Nephron progenitor cell (in vitro differentiated cells): Measurements from ENCODE around the gene NTN1.

ENCODE experiments used
- DNase-seq: peaks from one replicate; pipeline ENCODE4 v3.0.0; 2021
- H3K27ac Mint-ChIP-seq: 2 replicates; pipeline ENCODE4 v1.8.0; 2021; ENCODE audit warnings: mild to moderate bottlenecking, moderate library complexity, mixed read lengths
- H3K27me3 Mint-ChIP-seq: 2 replicates; pipeline ENCODE4 v1.8.0; 2021; ENCODE audit warnings: mild to moderate bottlenecking, low read depth, mixed read lengths; ENCODE audit not compliant: poor library complexity
- H3K36me3 Mint-ChIP-seq: 2 replicates; pipeline ENCODE4 v1.8.0; 2021; ENCODE audit warnings: low read depth, mixed read lengths
- H3K4me1 Mint-ChIP-seq: 2 replicates; pipeline ENCODE4 v1.8.0; 2021; ENCODE audit warnings: mixed read lengths
- H3K4me3 Mint-ChIP-seq: 2 replicates; pipeline ENCODE4 v1.8.0; 2021; ENCODE audit warnings: mild to moderate bottlenecking, moderate library complexity, mixed read lengths
- H3K9me3 Mint-ChIP-seq: 2 replicates; pipeline ENCODE4 v1.8.0; 2021; ENCODE audit warnings: mild to moderate bottlenecking, moderate library complexity, mixed read lengths
- CTCF ChIP-seq: fragments of 200-600 bp; sonication (generic); IDR thresholded peaks from 2 replicates; pipeline ENCODE4 v1.5.0; 2021; ENCODE audit warnings: antibody characterized with exemption

Gene NTN1

GRCh38 chr17:9037736-9038135, 16.4 kb downstream of the NTN1 start:
- Mint-ChIP-seq H3K36me3 (peaks cover 83% of the 10 kb centered on the region), H3K9me3 (peaks cover 58% of the 10 kb centered on the region), H3K4me1 (peaks cover 1% of the 10 kb centered on the region), H3K27me3 (peaks cover 8% of the 10 kb centered on the region), H3K4me3 (no peak overlapping the region), H3K27ac (peak overlapping the region; percentile 29)
- no peak for TF ChIP-seq CTCF
- no peak for DNase-seq

DNA sequence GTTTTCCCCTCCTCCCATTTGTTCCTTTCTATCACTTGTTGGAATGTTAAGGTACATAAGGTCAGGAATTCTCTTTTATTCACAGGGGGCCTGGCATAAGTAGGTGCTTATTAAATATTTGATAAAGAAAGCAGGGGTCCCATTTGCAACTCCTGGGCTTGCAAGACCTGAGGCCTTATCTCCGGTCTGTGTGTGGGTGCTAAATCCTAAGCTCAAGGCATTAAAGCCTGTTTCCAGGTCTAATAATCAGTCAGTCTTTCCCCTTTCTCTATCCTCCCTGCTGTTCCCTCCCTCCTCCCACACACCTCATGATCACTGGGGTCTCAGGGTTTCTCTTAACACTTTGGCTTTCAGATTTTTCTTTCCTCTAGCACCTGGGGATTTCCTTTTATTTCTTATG, 17.1 kb downstream of the NTN1 start:
- Mint-ChIP-seq H3K9me3 (peaks cover 58% of the 10 kb centered on the region), H3K4me3 (no peak overlapping the region), H3K36me3 (peaks cover 83% of the 10 kb centered on the region), H3K27me3 (peaks cover 4% of the 10 kb centered on the region), H3K27ac (peak overlapping the region; percentile 29), H3K4me1 (no peaks in the 10 kb centered on the region)
- TF ChIP-seq CTCF = no peak
- no peak for DNase-seq

DNA sequence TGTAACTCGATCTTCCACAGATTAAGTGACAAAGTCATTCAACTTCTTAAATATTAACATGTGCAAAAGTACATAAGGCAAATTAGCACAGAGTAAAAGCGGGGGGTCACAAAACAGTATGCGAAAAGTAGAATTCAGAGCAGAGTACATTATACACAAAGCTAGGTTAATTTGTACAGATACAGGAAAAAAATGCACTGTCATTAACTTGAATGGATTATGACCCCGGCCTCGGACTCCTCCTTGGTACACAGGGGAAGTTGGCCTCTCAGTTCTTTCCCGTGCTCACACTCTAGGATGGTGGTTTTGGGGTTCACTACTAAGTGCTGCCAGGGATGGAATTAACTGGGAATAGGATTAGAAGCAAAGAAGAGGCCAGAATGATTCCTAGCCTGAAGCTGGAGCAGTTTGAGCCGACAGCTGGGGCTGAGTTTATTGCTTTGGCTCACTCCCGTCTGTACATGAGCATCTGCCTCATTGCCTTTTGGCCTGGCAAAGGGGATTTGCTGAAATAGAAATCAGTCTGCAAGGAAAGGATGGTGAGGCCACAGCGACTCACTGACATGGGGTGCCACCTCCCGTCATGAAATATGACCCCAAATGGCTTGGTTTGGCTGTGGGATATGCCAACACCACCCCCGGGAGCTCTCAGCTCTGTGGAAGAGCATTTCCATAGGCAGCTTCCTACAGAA, 23.6 kb downstream of the NTN1 start:
- peak overlapping the region; percentile 40 for H3K27ac Mint-ChIP-seq
- peaks cover 72% of the 10 kb centered on the region for H3K9me3 Mint-ChIP-seq
- no peak for TF ChIP-seq CTCF
- no peak overlapping the region for H3K4me3 Mint-ChIP-seq
- DNase-seq = no peak
- H3K4me1 Mint-ChIP-seq = peaks cover 10% of the 10 kb centered on the region
- peaks cover 97% of the 10 kb centered on the region for H3K36me3 Mint-ChIP-seq
- no peaks in the 10 kb centered on the region for H3K27me3 Mint-ChIP-seq

GRCh38 chr17:9050801-9051401, 29.6 kb downstream of the NTN1 start:
- peaks cover 38% of the 10 kb centered on the region for H3K9me3 Mint-ChIP-seq
- peaks cover 19% of the 10 kb centered on the region for H3K4me1 Mint-ChIP-seq
- DNase-seq = no peak
- no peak overlapping the region for H3K4me3 Mint-ChIP-seq
- H3K36me3 Mint-ChIP-seq = peaks cover 72% of the 10 kb centered on the region
- TF ChIP-seq CTCF = no peak
- no peak overlapping the region for H3K27ac Mint-ChIP-seq
- peaks cover 26% of the 10 kb centered on the region for H3K27me3 Mint-ChIP-seq

- Mint-ChIP-seq H3K27ac (no peak overlapping the region), H3K27me3 (peaks cover 26% of the 10 kb centered on the region), H3K4me3 (no peak overlapping the region), H3K4me1 (peaks cover 23% of the 10 kb centered on the region), H3K36me3 (peaks cover 67% of the 10 kb centered on the region), H3K9me3 (peaks cover 32% of the 10 kb centered on the region)
- TF ChIP-seq CTCF = no peak
- no peak for DNase-seq
Observed at GRCh38 chr17:9051561-9051960, 30.3 kb downstream of the NTN1 start.

DNA sequence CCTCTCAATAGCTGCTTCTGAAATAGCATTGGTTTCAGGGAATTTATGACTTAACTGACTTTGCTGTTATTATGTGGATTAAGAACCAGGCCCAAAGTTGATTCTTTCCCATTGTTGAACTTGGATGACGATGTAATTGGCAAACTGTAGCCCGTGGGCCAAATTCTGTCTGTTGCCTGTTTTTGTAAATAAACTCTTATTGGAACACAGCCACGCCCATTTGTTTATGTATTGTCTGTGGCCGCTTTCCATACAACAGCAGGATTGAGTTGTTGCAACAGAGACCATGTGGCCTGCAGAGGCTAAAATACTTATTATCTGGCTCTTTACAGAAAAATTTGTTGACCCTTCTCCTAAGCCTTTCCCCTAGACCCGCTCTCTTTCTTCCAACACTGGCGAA, 31.6 kb downstream of the NTN1 start:
- H3K4me1 Mint-ChIP-seq = peaks cover 34% of the 10 kb centered on the region
- peaks cover 63% of the 10 kb centered on the region for H3K36me3 Mint-ChIP-seq
- H3K27me3 Mint-ChIP-seq = peaks cover 26% of the 10 kb centered on the region
- H3K4me3 Mint-ChIP-seq = no peak overlapping the region
- no peak for DNase-seq
- peaks cover 19% of the 10 kb centered on the region for H3K9me3 Mint-ChIP-seq
- no peak for TF ChIP-seq CTCF
- H3K27ac Mint-ChIP-seq = no peak overlapping the region
